ENCODE measurements around the gene NTN1. TPM values are rescaled to one million over a fixed set of nuclear protein-coding genes. Genes with fewer than 3 reads are reported as not detected.

Gene NTN1
- total RNA-seq, 1 experiment from 2014 or later: 1.2 TPM

DNA sequence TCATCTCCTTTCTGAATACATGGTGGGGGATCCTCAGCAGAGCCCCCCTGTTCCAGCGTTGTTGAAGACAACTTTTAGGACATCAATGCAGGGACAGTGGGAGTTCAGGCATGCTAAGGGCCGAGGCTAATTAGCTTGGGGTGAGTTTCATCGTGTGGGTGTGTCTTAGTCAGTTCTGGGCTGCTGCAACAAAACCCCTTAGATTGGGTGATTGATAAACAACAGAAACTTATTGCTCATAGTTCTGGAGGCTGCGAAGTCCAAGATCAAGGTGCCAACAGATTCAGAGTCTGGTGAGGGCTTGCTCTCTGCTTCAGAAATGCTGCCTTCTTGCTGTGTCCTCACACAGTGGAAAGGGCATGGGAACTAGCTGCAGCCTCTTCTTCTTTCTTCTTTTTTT is 214.0 kb downstream of the NTN1 start:
- Histone ChIP-seq H4K91ac (ENCODE audit: insufficient read length, low read depth, low read length) (no peak overlapping the region), H3K14ac (ENCODE audit: insufficient read depth, low read length) (no peak overlapping the region), H3K23me2 (ENCODE audit: insufficient read length, low read depth, low read length, poor library complexity, severe bottlenecking) (peaks cover 6% of the 10 kb centered on the region), H3K79me2 (ENCODE audit: insufficient read depth, low read length) (no peaks in the 10 kb centered on the region), H4K8ac (replicated peaks; ENCODE audit: insufficient read length, low read depth, low read length) (no peak overlapping the region), H2BK12ac (ENCODE audit: insufficient read length, low read depth, low read length) (no peak overlapping the region), H2BK5ac (ENCODE audit: insufficient read length, low read length) (no peak overlapping the region), H2BK15ac (ENCODE audit: low read depth, low read length) (no peak overlapping the region), H2BK20ac (ENCODE audit: low read depth, low read length, poor library complexity, severe bottlenecking) (no peak overlapping the region), H3K4me1 (ENCODE audit: insufficient read depth, low read length) (peaks cover 2% of the 10 kb centered on the region; the same call in 1 of the 2 replicates), H3K9ac (ENCODE audit: extremely low read depth, insufficient read length, low read length) (no peak overlapping the region), H3K4ac (ENCODE audit: low read depth, low read length) (no peak overlapping the region), H3K4me2 (ENCODE audit: insufficient read depth, insufficient read length, low read length) (no peak overlapping the region), H2AK5ac (ENCODE audit: insufficient read length, low read length) (no peak overlapping the region), H3K23ac (ENCODE audit: insufficient read length, low read depth, low read length) (no peak overlapping the region), H3T11ph (ENCODE audit: low read length) (no peak overlapping the region), H2BK120ac (ENCODE audit: low read depth, low read length, poor library complexity, severe bottlenecking) (no peak overlapping the region), H3K56ac (ENCODE audit: insufficient read length, low read depth, low read length) (no peak overlapping the region), H3K9me3 (ENCODE audit: control insufficient read depth, low read depth, low read length) (no peaks in the 10 kb centered on the region), H3K18ac (ENCODE audit: insufficient read length, low read depth, low read length) (no peak overlapping the region), H3K27me3 (ENCODE audit: insufficient read depth, low read length) (no peaks in the 10 kb centered on the region), H2AFZ (ENCODE audit: low read length) (no peak overlapping the region), H3K79me1 (ENCODE audit: insufficient read depth, low read depth, low read length, poor library complexity, severe bottlenecking) (no peaks in the 10 kb centered on the region), H4K20me1 (ENCODE audit: control insufficient read depth, insufficient read depth, insufficient read length) (no peaks in the 10 kb centered on the region), H4K5ac (ENCODE audit: insufficient read length, low read depth, low read length) (no peak overlapping the region), H3K27ac (ENCODE audit: insufficient read length, low read depth, low read length) (no peak overlapping the region)
- no peak for TF ChIP-seq CTCF (conservative IDR thresholded peaks at IDR 0.05)
- Mint-ChIP-seq H3K4me1 (peaks cover 9 to 17% of the 10 kb centered on the region in 2 experiments), H3K27ac (no peak overlapping the region), H3K27me3 (ENCODE audit: low read depth) (peaks cover 17% of the 10 kb centered on the region), H3K4me3 (no peak overlapping the region), H3K36me3 (ENCODE audit: insufficient read depth in 1 of 3, low read depth in 3 of 3) (peaks cover 0 to 2% (median 0%) of the 10 kb centered on the region in 3 experiments; a peak in 1 of 7 replicates), H3K9me3 (no peaks in the 10 kb centered on the region)
- WGBS (ENCODE audit: extremely low coverage, insufficient read length, low lambda C conversion rate): no CpG with 5 or more reads among the region's 4 CpGs
- DNase-seq: no peak
